Stimulated activated CD8-positive, alpha-beta memory T cell treated with anti-CD3 and anti-CD28 coated beads, Interleukin-4, amount 100 ng/mL, for 4 hours (primary cell): ENCODE measurements around the gene ANK2.

Experiments
- DNase-seq, 2 donors: peaks; one replicate each; pipeline ENCODE4 v3.0.0-alpha.2; 2020; ENCODE audit warnings: low read depth in 2 of 2, low spot score in 1 of 2

Gene ANK2

DNA sequence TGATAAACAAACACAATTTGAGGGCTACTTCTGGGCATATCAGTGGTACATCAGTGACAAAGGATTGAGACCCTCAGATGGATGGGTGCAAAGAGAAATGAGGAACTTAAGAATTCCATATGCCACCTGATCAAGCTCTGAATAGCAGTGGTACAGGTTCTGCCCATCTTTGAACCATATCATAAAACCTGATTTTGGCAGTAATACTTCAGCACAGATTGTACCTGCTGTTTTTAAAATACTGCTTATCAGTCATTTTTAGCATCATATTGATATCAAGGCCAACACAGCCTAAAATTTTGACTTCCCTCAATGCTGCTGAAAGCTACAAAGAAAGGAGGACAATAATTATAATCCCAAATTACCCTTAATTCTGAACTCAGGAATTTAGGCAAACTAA is 41.5 kb downstream of the ANK2 start:
- no peak for DNase-seq

- DNase-seq: no peak
These were observed 44.9 kb downstream of the ANK2 start for GRCh38 chr4:113094331-113094730.

GRCh38 chr4:113094802-113095201 is 45.3 kb downstream of the ANK2 start:
- no peak for DNase-seq

- DNase-seq: no peak
These were observed 52.2 kb downstream of the ANK2 start for GRCh38 chr4:113101669-113102068.

DNA sequence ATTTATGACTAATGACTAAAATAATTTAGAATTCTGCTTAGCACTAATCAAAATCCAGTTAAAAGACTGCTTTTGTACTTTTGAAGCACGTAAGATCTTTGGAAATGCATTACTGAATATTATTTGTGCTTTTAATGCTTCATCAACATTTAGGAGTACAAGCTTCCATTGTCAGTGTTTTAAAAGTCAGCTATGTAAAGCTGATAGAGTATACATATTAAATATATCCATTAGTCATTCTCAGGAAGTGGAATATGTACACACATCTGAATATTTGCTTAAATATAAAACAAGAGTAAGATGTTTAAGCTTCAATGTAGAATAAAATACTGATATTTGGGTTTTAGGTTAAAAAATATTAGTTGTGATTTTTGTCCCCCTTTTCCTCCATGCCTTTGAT is 54.1 kb downstream of the ANK2 start:
- no peak for DNase-seq

GRCh38 chr4:113106108-113106507 is 56.7 kb downstream of the ANK2 start:
- no peak for DNase-seq

GRCh38 chr4:113109106-113109718 is 59.8 kb downstream of the ANK2 start:
- no peak for DNase-seq

DNA sequence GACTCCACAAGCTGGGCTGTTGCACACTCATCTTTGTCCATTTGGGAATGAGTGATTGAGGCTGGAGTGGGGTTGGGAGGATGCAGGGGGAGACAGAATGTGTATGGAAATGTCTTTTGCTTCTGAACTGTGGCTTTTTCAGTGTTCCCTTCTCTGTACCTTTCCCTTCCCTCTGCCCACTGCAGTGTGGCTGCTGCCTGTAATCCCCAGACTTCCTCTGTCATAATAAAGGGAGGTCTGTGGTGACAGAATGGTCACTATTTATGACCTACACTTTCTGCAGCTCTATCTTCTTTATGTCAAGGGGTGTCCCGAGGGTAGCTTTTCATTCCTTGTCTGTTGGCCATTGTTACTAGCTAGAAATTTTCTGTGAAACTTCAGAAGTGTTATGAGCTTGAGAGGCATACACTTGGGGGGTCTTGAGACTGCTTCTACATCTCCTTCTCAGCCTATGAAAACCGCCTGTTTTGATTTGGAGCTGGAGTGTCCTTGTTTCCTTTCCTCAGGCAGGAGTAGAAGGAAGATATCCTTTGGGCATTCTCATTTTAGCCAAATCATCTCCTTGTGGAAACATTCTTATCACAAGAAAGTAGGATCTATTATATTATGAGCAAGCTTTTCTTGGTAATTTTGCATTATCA is 63.0 kb downstream of the ANK2 start:
- no peak for DNase-seq

GRCh38 chr4:113113151-113113550 is 63.7 kb downstream of the ANK2 start:
- DNase-seq: no peak

GRCh38 chr4:113114884-113115283 is 65.4 kb downstream of the ANK2 start:
- DNase-seq: no peak

DNA sequence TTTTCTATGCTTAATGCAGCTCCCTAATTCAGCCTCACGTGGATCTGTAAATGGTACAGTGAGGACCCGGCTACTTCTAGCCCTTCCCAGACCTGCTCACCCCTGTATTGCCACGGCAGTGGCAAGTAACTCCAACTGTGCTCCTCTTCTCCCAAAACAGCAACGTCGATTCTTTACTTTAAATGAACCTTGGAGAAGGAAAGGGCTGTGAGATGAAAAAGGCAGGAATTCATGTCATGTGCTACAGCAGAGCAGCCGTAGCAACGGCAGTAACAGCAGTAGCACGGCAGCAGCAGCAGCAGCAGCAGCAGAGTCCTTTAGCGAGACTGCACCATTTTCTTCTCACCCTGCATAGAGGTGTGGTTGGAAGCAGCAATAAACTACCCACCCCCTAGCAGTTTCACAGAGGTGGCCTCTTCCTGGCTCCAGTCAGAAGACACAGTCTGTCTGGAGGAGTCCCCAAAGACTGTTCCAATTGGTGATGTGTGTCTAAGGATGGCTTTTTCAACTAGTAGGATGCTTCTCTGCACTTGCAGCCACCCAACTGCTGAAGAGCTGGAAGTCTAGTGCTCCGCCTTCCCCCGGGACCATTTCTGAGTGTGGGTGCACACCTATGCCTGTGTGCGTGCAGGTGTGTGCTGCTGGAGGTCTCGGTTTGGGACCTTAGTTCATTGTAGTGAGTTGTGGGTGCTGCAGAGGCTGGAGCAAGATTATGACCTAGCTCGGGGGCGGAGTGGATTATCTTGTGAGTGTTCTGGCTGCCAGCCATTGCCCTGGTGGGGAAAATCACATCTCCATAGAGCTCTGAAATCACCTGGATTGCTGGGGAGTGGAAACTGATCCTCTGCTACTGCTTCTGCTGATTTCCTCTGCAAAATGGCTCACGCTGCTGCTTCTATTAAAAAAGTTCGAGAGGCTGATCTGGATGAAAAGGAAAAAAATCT is 67.2 kb downstream of the ANK2 start:
- no peak for DNase-seq

GRCh38 chr4:113117358-113117702 is 67.9 kb downstream of the ANK2 start:
- DNase-seq: no peak

GRCh38 chr4:113122066-113122465 is 72.6 kb downstream of the ANK2 start:
- no peak for DNase-seq

GRCh38 chr4:113125418-113125817 is 76.0 kb downstream of the ANK2 start:
- DNase-seq: no peak

GRCh38 chr4:113131136-113131535 is 81.7 kb downstream of the ANK2 start:
- no peak for DNase-seq

DNA sequence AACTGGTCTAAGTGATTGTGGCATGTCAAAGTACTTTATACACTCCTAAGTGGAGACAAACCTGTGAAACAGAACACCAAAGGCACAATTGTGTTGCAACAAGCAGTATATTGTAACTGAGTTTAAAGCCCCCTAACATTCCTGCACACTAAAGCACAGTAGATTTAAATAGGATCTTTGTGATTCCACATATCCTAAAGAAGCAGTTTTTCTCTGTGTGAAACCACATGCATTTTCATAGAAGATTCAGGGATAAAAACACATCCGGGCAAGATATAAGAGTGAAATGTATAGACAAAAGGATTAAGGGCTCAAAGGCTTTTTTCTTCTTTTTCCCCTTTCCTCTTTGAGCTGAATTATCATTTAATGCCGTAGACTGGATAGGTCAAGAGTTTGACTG is 82.2 kb downstream of the ANK2 start:
- no peak for DNase-seq

DNA sequence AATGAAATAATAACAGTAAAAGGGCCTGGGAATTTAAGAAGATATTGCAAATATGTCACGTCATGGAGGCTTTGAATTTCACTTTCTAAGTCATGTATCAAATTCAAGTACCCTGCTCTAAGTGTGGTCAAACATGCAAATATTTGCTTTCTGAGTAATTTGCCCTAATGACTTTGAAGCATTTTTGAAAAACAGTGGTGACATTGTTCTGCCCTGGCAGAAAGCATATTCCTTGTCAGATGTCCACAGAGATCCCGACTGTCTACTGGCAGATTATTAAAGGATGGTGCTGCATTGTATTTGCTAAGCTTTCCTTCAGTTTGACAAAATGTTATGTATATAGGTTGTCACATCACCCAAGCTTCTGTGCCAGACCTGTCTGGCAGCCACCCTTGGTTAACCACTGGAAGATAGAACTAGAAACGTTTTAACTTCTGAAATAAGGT is 92.5 kb downstream of the ANK2 start:
- DNase-seq: no peak

- DNase-seq: no peak
These were observed 92.9 kb downstream of the ANK2 start for GRCh38 chr4:113142351-113142750.

GRCh38 chr4:113144091-113144490 is 94.6 kb downstream of the ANK2 start:
- DNase-seq: no peak

GRCh38 chr4:113145147-113145518 is 95.7 kb downstream of the ANK2 start:
- DNase-seq: no peak

GRCh38 chr4:113145519-113146291 is 96.3 kb downstream of the ANK2 start:
- no peak for DNase-seq
